Hematopoietic multipotent progenitor cell treated with erythropoietin and hydrocortisone succinate and interleukin-3 and kit ligand, for 6 days (in vitro differentiated cells): ENCODE data around the gene IL5.
A peak's percentile ranks its signal among the peaks of the same experiment; 100 is the strongest.
"Not testable (repeated sequence)": the region's sequence is repeated elsewhere in the genome, so short reads cannot be mapped to it uniquely, and the experiment has no call there.

Experiments used
- DNase-seq: peaks from one replicate; pipeline ENCODE4 v3.0.0-alpha.2; 2015

The IL5 gene

DNA sequence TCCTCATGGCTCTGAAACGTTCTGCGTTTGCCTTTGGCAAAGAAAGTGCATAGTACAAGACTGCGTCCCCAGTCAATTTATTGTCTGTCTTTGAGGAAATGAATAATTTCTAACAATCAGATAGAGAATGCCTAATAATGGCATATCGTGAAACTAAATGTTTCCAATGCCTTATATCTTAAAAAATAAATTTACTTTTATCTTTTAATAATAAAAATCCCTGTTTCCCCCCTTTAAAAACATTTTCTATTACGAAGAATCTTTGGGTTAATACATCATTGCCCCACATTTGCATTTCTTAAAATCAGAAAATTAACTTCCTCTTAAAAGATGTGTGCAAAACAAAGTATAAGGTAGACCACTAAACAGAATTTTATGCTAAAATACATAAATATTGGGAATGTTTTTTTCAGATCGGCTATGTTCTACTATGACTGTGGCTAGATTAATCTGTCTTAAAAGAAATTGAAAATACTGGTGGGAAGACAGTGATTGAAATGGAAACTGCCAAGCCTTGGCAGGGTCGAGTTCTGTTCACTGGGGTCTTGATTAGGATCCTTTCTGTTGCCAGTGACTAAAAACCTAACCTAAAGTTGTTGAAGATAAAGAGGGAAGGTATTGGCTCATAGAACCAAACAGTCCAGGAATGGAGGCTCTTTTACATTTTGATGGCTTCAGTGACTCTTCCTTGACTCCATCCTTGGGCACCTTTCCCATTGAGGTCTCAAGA, at the start of gene IL5:
TSS of gene IL5 (minus strand) at position 51 of the 730 bp plus-strand sequence. CDS start at position 7, 44 bp downstream.
- DNase-seq, result no peak

- no peak for DNase-seq
These were observed 49.2 kb upstream of the IL5 start for GRCh38 chr5:132592521-132592920.

DNA sequence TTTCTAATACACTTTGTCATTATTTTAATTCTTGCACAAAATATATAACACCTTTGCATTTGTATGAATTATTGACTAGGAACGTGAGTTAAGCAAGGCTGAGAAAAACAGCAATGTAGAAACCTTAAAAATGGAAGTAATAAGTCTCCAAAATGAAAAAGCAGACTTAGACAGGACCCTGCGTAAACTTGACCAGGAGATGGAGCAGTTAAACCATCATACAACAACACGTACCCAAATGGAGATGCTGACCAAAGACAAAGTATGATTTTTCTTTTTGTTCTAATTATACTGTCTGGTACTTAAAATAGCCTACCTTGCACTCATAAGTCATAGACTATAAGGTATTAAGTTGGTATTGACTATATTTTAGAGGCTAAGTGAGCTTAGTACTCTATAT, 47.8 kb upstream of the IL5 start:
- peak; percentile 34 for DNase-seq

DNA sequence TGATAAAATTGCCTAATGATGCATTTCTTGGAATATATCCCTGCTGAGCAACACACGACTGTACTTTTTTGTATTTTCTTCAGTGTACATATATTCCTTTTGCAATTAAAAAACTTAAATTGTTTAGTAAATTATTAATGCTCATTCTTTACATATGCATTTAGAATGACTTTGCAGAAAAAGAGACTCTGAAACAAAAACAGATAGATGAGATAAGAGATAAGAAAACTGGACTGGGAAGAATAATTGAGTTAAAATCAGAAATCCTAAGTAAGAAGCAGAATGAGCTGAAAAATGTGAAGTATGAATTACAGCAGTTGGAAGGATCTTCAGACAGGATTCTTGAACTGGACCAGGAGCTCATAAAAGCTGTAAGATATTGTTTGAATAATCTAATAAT, 46.1 kb upstream of the IL5 start:
- DNase-seq, result peak; percentile 4

GRCh38 chr5:132586063-132586462, 42.7 kb upstream of the IL5 start:
- no peak for DNase-seq

DNA sequence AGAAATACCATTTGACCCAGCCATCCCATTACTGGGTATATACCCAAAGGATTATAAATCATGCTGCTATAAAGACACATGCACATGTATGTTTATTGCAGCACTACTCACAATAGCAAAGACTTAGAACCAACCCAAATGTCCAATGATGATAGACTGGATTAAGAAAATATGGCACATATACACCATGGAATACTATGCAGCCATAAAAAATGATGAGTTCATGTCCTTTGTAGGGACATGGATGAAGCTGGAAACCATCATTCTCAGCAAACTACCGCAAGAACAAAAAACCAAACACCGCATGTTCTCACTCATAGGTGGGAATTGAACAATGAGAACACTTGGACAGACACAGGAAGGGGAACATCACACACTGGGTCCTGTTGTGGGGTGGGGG, 41.2 kb upstream of the IL5 start:
- not testable (repeated sequence) for DNase-seq

DNA sequence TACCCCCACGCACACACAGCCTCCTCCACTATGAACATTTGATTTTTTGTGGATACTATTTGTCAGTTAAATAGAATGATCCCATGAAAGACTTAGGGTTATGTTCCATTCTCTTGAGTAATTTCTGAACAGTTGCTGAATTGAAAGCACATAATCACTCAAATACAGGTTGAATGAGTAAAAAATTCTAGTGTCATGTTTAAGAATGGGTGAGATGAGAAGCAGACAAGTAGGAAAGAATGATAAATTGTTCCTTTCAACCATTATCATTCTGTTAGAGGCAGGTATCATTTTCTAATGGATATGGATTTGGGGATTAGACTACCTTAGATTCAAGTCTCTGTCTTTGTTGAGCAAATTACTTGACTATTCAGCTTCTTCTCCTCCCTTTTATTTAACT, 32.8 kb upstream of the IL5 start:
- no peak for DNase-seq

DNA sequence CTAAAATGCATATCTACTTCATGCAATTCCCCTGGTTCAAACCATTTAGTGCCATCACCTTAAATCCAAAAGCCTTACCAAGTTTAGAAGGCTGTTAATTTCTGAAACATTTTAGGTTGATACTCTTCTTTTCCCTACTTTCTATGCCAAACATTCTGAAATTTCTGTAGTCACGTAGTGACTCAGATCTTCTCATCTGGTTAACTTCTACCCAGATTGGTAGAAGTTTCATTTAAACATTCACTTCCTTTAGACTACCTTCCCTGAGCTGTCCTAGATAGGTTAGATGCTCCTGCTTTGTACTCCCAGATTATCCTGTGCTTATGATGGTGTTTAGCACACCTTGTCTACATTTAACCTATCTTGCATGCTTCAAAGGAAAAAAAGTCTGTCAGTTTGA, 23.3 kb upstream of the IL5 start:
- no peak for DNase-seq

GRCh38 chr5:132564555-132564954, 21.2 kb upstream of the IL5 start:
- DNase-seq, result not testable (repeated sequence)

DNA sequence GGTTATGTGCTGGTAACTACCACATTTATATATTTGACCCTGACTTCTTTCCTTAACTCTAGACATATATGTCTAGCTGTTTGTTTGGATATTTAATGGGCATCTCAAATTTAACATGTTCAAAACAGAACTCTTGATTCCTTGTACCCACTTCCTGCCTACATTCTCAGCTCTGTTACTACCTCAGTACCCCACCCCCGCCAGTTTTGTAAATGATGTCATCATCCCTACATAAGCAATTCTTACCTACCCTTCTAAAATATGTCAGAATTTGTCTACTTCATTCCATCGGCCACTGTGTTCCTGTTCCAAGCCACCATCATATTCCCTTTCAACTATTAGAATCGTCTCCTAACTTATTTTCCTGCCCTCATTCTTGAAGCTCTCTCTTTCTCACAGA, 18.3 kb upstream of the IL5 start:
- no peak for DNase-seq

DNA sequence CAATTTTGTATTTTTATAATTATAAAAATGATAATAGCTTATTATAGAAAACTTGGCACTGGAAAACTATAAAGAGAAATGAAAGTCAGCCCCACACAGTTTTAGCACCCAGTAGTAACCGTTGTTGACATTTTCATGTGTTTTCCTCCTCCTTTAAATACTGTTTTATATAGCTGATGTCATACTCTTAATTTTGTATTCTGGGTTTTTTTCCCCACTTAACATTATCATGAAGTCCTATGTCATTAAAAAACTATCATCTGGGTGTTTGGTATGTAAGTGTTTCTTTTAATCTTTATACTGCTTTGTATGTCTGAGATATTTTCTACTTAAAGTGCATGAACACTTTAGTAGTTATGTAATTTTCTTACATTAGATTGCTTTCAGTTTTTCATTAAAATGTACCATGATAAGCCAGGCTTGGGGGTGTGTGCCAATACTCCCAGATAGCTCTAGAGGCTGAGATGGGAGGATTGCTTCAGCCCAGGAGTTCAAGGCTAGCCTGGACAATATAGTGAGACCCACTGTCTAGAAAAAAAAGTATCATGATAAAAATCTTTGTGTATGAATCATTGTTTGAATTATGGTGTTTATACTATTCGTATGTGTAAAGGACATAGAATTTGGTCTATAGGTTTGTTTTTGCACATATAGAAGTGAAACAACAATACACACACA, 16.2 kb upstream of the IL5 start:
- no peak for DNase-seq

DNA sequence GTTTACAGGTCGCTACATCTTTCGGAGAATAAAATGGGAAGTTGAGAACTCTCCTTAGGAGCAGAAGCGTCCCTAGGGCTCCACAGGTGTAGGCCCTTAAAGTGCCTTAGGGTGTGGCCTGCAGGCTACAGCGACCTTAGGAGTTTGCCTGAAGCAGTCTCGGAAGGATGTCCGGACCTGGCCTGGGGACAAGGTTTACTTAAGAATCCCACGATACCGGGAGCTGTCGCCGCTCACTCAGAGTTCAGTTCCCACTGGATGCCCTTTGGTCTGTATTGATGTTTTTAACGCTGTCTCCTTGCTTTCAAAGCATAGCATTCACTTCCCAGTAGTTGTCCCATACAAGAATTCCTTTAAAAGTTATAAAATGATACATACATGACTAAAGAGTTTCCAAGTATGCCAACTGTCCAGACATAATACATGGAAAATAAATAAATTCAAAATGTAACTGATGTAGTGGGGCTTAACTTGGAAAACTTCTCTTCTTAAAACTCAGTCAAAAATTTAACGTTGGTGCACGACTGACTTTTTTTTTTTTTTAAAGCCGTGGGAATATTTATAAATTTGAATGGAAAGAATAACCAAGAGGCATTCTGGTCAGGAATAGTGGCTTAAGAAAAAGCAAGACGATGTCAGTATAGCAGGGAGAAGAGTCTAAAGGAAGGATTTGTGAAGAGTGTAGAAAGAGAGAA, 14.3 kb upstream of the IL5 start:
- DNase-seq, result peak; percentile 73

- DNase-seq, result peak; percentile 95
These were observed 13.6 kb upstream of the IL5 start, which contains the start of gene RAD50 for GRCh38 chr5:132556763-132557477. RAD50 (plus strand) TSS chr5:132556977; CDS start chr5:132557325, 348 bp downstream.

- DNase-seq, result no peak
These were observed 12.9 kb upstream of the IL5 start for GRCh38 chr5:132556153-132556762.

- peak; percentile 70 for DNase-seq
These were observed 6.3 kb upstream of the IL5 start for GRCh38 chr5:132549576-132549975.

DNA sequence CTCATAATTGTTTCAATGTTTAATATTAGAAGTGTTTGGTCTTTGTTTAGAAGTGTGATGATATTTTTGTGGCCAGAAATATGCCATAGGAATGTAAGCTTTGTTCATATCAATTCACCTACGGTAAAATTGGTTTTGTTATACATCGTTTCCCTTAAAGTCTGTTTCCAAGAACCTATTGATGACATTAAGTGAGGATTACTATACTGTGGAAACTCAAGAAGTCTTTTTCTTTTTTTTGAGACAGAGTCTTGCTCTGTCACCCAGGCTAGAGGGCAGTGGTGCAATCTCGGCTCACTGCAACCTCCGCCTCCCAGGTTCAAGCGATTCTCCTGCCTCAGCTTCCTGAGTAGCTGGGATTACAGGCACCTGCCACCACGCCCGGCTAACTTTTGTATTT, 5.5 kb upstream of the IL5 start:
- not testable (repeated sequence) for DNase-seq

DNA sequence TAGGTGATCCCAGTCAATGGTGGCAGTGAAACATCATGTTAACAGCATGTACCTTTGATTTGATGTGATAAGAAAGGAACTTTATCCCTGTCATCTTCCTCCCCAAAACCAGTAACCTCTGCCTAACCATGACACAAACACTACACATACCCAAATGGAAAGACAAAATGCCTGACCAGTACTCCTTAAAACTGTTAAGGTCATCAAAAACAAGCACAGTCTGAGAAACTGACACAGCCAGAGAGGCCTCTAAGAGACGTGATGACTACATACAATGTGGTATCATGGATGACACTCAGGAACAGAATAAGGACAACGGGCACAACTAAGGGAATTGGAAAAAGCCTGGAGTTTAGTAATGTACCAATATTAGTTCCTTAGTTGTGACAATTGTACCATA, 3.9 kb upstream of the IL5 start:
- no peak for DNase-seq

- DNase-seq, result no peak
These were observed 2.8 kb upstream of the IL5 start for GRCh38 chr5:132546108-132546507.

DNA sequence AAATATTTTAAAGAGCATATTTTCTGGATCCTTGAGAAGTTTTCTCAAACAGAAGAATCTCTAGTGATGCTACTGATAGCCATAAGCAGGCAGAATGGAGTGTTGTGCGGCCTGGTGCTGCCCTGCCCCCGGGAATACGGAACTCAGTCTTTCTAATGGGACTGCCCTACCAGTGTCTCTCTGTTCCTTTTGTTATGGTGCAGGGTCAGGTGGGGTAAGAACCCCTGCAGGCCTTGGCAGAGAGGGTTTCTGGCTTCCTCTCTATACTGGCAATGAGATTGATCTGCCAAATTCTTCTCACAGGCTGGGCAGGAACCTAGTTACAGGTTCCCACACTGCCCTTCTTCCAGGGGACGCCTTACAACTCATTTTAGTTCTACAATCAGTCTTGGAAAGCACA, 2.6 kb downstream of the IL5 start:
- no peak for DNase-seq

- DNase-seq, result no peak
These were observed 3.2 kb downstream of the IL5 start for GRCh38 chr5:132540149-132540548.

DNA sequence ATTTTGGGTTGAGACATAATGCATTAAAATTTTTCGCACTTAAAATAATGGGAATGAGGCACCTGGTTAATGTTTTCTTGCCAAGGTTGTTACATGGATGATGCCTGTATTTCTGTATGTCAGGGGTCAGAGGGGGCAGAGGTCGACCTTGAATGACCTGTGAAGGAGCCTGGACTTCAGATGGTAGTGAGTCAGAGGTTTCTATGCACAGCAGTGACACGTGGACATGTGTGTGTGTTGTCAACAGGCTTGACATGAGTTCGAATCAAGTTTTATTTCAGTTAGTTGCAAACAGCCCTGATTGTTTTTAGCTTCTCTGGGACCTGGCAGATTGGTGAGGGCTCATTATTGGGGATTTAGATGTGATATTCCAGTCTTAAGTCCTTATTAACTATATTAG, 3.6 kb downstream of the IL5 start:
- DNase-seq, result no peak

- DNase-seq, result no peak
These were observed 12.4 kb downstream of the IL5 start for GRCh38 chr5:132530946-132531345.
